Measurements from ENCODE around the gene KIAA1549. TPM values are rescaled to one million over a fixed set of nuclear protein-coding genes. Genes with fewer than 3 reads are reported as not detected.

KIAA1549 gene
- total RNA-seq, 3 donors from 2014 or later (not counting 1 experiment from before 2014, with no cell fraction given): 0.08 to 0.09 (median 0.09) TPM

DNA sequence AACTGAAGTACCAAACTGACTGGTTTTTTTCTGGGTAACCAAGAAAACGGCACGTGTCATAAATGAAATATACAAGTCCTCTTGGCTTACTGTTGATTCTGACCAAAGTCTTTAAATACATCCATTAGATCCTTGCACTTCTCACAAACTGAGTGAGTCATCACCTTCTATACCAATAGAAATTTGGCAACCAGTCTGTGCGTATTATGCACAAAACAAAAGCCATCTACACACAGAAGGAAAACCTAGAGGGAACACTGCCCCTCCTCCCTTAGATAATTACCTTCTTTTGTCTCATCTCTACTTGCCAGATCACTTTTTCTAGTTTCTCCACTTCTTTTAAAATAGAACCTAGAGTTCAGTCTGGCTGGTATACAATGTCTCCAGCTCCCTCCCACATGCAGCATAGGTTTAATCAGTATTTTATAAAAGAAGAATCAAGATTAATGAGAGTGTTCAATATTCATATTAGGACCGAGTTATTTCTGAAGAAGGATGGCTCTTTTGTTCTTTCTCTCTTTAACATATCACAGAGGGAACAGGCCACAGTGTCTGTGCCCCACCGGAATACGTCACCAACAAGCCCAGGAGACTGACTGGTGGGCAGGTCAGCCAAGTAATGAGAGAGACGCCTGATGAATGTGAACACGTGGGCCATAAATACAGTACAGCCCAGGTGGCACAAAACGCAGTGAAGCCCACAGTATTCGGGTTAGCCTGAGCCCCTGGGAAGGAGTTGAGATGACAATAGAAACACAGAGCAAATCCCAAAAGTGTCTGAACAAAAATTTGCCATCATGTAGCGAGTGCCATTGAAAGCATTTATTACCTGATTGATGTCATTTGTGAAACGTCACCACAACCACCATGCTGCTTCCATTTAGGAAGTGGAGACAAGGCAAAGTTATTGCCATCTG, 91.3 kb downstream of the KIAA1549 start:
- Histone ChIP-seq H3K4me3 (ENCODE audit: low read length) (no peak overlapping the region), H3K9me3 (ENCODE audit: control insufficient read depth, insufficient read depth, low read length) (no peaks in the 10 kb centered on the region), H3K4me1 (ENCODE audit: control insufficient read depth, insufficient read depth, low read length) (peaks cover 5% of the 10 kb centered on the region), H3K27me3 (ENCODE audit: control insufficient read depth, insufficient read depth, low read length) (no peaks in the 10 kb centered on the region), H3K36me3 (ENCODE audit: control insufficient read depth, insufficient read depth, low read length) (no peaks in the 10 kb centered on the region), H3K27ac (ENCODE audit: low read length) (no peak overlapping the region)
- Mint-ChIP-seq H3K4me1 (peaks cover 5 to 6% of the 10 kb centered on the region in 2 donors), H3K27ac (no peak overlapping the region), H3K4me3 (no peak overlapping the region), H3K9me3 (no peaks in the 10 kb centered on the region), H3K27me3 (ENCODE audit: low read depth in 2 of 2) (peaks cover 6 to 20% of the 10 kb centered on the region in 2 donors), H3K36me3 (no peaks in the 10 kb centered on the region)
- DNase-seq (no peak), ATAC-seq (no peak)
- 87% methylated on average over 12 of the region's 12 CpGs for WGBS (ENCODE audit: insufficient coverage)
- intact Hi-C loops (cut with micrococcal nuclease): loop anchor here (5.0 kb wide), 1 partner anchor 237 kb away; no protein-coding TSS in a partner anchor
- TF ChIP-seq, protein P1, sequence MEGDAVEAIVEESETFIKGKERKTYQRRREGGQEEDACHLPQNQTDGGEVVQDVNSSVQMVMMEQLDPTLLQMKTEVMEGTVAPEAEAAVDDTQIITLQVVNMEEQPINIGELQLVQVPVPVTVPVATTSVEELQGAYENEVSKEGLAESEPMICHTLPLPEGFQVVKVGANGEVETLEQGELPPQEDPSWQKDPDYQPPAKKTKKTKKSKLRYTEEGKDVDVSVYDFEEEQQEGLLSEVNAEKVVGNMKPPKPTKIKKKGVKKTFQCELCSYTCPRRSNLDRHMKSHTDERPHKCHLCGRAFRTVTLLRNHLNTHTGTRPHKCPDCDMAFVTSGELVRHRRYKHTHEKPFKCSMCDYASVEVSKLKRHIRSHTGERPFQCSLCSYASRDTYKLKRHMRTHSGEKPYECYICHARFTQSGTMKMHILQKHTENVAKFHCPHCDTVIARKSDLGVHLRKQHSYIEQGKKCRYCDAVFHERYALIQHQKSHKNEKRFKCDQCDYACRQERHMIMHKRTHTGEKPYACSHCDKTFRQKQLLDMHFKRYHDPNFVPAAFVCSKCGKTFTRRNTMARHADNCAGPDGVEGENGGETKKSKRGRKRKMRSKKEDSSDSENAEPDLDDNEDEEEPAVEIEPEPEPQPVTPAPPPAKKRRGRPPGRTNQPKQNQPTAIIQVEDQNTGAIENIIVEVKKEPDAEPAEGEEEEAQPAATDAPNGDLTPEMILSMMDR (IDR thresholded peaks at IDR 0.05): no peak

- Mint-ChIP-seq H3K27me3 (ENCODE audit: low read depth in 2 of 2) (peaks cover 0 to 11% of the 10 kb centered on the region in 2 donors), H3K27ac (no peak overlapping the region), H3K4me3 (no peak overlapping the region), H3K9me3 (no peaks in the 10 kb centered on the region), H3K4me1 (peaks cover 5 to 6% of the 10 kb centered on the region in 2 donors), H3K36me3 (no peaks in the 10 kb centered on the region)
- H3K27ac ChIP-seq (ENCODE audit: low read length): no peak overlapping the region
- 94% methylated on average over 10 of the region's 10 CpGs for WGBS (ENCODE audit: insufficient coverage)
- no peaks in the 10 kb centered on the region for H3K27me3 ChIP-seq (ENCODE audit: control insufficient read depth, insufficient read depth, low read length)
- intact Hi-C loops (cut with micrococcal nuclease): loop anchor here (5.0 kb wide), 1 partner anchor 239 kb away; no protein-coding TSS in a partner anchor
- TF ChIP-seq, protein P1 (IDR thresholded peaks at IDR 0.05): no peak
- H3K9me3 ChIP-seq (ENCODE audit: control insufficient read depth, insufficient read depth, low read length): no peaks in the 10 kb centered on the region
- no peaks in the 10 kb centered on the region for H3K36me3 ChIP-seq (ENCODE audit: control insufficient read depth, insufficient read depth, low read length)
- no peak overlapping the region for H3K4me3 ChIP-seq (ENCODE audit: low read length)
- H3K4me1 ChIP-seq (ENCODE audit: control insufficient read depth, insufficient read depth, low read length): peaks cover 5% of the 10 kb centered on the region
- DNase-seq (no peak), ATAC-seq (no peak)
These were observed 93.1 kb downstream of the KIAA1549 start for GRCh38 chr7:138887872-138888656.

DNA sequence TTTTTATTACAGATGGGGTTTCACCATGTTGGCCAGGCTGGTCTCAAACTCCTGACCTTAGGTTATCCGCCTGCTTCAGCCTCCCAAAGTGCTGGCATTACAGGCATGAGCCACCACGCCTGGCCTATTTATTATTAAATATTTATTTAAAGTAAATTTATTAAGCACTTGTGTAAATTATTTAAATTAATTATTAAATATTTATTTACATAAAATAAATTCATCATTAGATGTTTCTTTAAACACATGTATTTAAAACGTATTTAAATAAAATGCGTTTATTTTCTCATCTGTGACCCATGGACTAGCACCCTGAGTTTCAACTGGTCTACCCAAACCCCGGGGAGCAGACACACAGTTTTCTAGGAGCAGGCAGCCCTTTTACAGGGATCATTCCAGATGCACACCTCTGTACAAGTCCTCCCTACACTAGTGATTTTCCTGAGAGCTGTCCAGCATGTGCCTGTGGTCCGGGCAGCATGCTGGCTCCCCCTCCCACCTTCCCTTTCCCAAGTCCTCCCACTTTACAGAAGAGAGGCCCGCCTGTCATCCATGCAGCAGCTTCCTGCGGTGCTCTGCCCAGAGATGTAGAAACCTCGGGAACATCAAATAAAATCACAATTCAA, 94.0 kb downstream of the KIAA1549 start:
- 98% methylated on average over 5 of the region's 9 CpGs for WGBS (ENCODE audit: insufficient coverage)
- no peak overlapping the region for H3K27ac ChIP-seq (ENCODE audit: low read length)
- H3K4me1 ChIP-seq (ENCODE audit: control insufficient read depth, insufficient read depth, low read length): peaks cover 5% of the 10 kb centered on the region
- no peaks in the 10 kb centered on the region for H3K9me3 Mint-ChIP-seq
- peaks cover 0 to 11% of the 10 kb centered on the region in 2 donors for H3K27me3 Mint-ChIP-seq (ENCODE audit: low read depth in 2 of 2)
- H3K27me3 ChIP-seq (ENCODE audit: control insufficient read depth, insufficient read depth, low read length): no peaks in the 10 kb centered on the region
- H3K36me3 Mint-ChIP-seq: no peaks in the 10 kb centered on the region
- DNase-seq (no peak), ATAC-seq (no peak)
- no peak overlapping the region for H3K27ac Mint-ChIP-seq
- no peak overlapping the region for H3K4me3 ChIP-seq (ENCODE audit: low read length)
- H3K9me3 ChIP-seq (ENCODE audit: control insufficient read depth, insufficient read depth, low read length): no peaks in the 10 kb centered on the region
- H3K4me1 Mint-ChIP-seq: peaks cover 5 to 6% of the 10 kb centered on the region in 2 donors
- TF ChIP-seq, protein P1 (IDR thresholded peaks at IDR 0.05): no peak
- intact Hi-C loops (cut with micrococcal nuclease): loop anchor here (5.0 kb wide), 1 partner anchor 240 kb away; no protein-coding TSS in a partner anchor
- H3K36me3 ChIP-seq (ENCODE audit: control insufficient read depth, insufficient read depth, low read length): no peaks in the 10 kb centered on the region
- no peak overlapping the region for H3K4me3 Mint-ChIP-seq

Data from natural killer cell (primary cell).